Measurements from ENCODE around the gene ZDHHC8.

- TF ChIP-seq POLR2AphosphoS5 (IDR thresholded peaks at IDR 0.05) (no peak), POLR2A (IDR thresholded peaks at IDR 0.05) (no peak), CTCF (IDR thresholded peaks at IDR 0.05) (no peak)
Measured at GRCh38 chr22:20137113-20137512, 5.5 kb downstream of the ZDHHC8 start.
